Peyer's patch (tissue), 4 donors: Measurements from ENCODE around the gene IGSF11. TPM values are rescaled to one million over a fixed set of nuclear protein-coding genes. Genes with fewer than 3 reads are reported as not detected.
"Not testable (repeated sequence)": the region's sequence is repeated elsewhere in the genome, so short reads cannot be mapped to it uniquely, and the experiment has no call there.

Experiments
- DNase-seq, 3 donors: peaks; one replicate each; pipeline ENCODE4 v3.0.0-alpha.2; 2017 to 2019
- H3K27ac ChIP-seq, 4 donors: fragments of 200-600 bp; sonication (generic); one replicate each; pipeline ENCODE4 v1.5.1; 2016 to 2019
- H3K27me3 ChIP-seq, 2 donors: fragments of 200-600 bp; sonication (generic); one replicate each; pipeline ENCODE4 v1.5.1; 2019
- H3K36me3 ChIP-seq, 3 donors: fragments of 200-600 bp; sonication (generic); one replicate each; pipeline ENCODE4 v1.5.1; 2016 to 2019
- H3K4me1 ChIP-seq, 4 donors: fragments of 200-600 bp; sonication (generic); one replicate each; pipeline ENCODE4 v1.5.1; 2016 to 2019
- H3K4me3 ChIP-seq, 4 donors: fragments of 200-600 bp; sonication (generic); 1 replicate in 3 of 4; 2 replicates in 1 of 4; pipeline ENCODE4 v1.5.1; 2016 to 2019; ENCODE audit warnings: mild to moderate bottlenecking in 1 of 4
- H3K9me3 ChIP-seq, 4 donors: fragments of 200-600 bp; sonication (generic); one replicate each; pipeline ENCODE4 v1.5.1; 2016 to 2019; ENCODE audit warnings: mild to moderate bottlenecking in 1 of 4
- POLR2A ChIP-seq, 2 donors: fragments of 450-650 bp; IDR thresholded peaks; one replicate each; pipeline ENCODE4 v1.5.1; 2017; ENCODE audit warnings: antibody characterized with exemption in 2 of 2, mild to moderate bottlenecking in 2 of 2, moderate library complexity in 2 of 2
- total RNA-seq, 4 donors: library from RNA; depleted of rRNA; stranded (reverse); fragments of >200 nt; gene quantifications; one replicate each; pipeline ENCODE4 v1.1.0, GENCODE V29; 2016
- TF ChIP-seq, protein P1 (sequence below), 6 experiments: fragments of 450-650 bp in 4 of 6; fragments of 200-600 bp in 2 of 6; sonication (generic) in 1 of 6; IDR thresholded peaks; one replicate each; pipeline ENCODE4 v1.5.1; 2017 to 2019; ENCODE audit warnings: antibody characterized with exemption in 6 of 6, mild to moderate bottlenecking in 3 of 6, moderate library complexity in 1 of 6

Gene IGSF11
- total RNA-seq, 4 donors from 2014 or later = 0.67 to 3.0 TPM; not detected in 2

DNA sequence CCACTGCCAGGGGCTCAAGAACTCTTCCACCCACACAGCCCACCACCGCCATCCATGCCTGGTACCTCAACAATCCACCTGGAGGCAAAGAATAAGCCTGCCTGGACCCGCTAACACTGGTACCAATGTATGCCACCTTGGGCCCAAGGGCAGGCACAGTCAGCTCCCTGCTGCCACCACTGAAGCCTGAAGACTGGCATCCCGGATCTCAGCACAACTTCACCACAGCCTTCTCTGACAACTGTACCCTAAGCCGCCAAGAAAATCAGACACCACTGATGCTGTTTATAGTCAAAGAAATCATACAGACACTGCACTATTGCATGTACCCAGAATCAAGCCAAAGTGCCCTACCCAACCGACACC, 56.3 kb downstream of the IGSF11 start:
- Histone ChIP-seq H3K4me1 (no peaks in the 10 kb centered on the region), H3K9me3 (no peaks in the 10 kb centered on the region), H3K27me3 (no peaks in the 10 kb centered on the region), H3K36me3 (no peaks in the 10 kb centered on the region), H3K4me3 (no peak overlapping the region), H3K27ac (no peak overlapping the region)
- TF ChIP-seq, protein P1, sequence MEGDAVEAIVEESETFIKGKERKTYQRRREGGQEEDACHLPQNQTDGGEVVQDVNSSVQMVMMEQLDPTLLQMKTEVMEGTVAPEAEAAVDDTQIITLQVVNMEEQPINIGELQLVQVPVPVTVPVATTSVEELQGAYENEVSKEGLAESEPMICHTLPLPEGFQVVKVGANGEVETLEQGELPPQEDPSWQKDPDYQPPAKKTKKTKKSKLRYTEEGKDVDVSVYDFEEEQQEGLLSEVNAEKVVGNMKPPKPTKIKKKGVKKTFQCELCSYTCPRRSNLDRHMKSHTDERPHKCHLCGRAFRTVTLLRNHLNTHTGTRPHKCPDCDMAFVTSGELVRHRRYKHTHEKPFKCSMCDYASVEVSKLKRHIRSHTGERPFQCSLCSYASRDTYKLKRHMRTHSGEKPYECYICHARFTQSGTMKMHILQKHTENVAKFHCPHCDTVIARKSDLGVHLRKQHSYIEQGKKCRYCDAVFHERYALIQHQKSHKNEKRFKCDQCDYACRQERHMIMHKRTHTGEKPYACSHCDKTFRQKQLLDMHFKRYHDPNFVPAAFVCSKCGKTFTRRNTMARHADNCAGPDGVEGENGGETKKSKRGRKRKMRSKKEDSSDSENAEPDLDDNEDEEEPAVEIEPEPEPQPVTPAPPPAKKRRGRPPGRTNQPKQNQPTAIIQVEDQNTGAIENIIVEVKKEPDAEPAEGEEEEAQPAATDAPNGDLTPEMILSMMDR (IDR thresholded peaks at IDR 0.05) = no peak
- TF ChIP-seq POLR2A (IDR thresholded peaks at IDR 0.05) = no peak
- DNase-seq = no peak

DNA sequence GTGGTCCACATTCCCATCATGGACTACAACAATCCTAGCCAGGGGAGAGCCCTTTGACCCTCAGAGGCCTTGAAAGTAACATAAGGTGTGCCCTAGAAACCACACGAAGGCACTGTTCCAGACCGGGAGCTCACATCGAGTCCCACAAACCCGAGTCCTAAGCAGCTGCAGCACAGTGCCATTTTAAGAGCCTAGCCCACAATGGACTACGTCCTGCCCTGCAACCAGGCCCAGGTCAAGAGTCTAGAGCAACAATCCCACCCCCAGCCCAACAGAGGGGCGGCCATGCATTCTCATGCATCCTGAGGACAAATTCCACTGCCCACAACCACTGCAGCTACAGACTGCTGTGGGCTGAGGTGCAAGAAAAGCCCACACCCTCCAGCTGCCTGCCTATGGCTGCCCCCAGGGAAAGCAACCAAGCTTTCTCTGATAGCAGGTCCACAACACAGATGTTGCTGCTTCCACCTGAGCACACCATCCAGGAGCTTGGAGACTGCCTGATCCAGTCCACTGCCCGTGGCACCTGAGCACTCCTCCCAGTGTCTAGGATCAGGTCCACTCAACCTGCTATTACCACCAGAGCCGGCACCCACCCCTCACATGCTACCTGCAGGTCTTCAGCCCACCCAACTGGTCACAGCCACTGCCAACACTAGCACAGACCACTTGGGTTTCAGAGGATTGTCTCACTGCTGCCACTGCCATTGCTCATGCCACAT, 56.8 kb downstream of the IGSF11 start:
- TF ChIP-seq, protein P1 (IDR thresholded peaks at IDR 0.05) = no peak
- no peak for TF ChIP-seq POLR2A (IDR thresholded peaks at IDR 0.05)
- Histone ChIP-seq H3K4me1 (no peaks in the 10 kb centered on the region), H3K36me3 (no peaks in the 10 kb centered on the region), H3K4me3 (no peak overlapping the region), H3K27me3 (no peaks in the 10 kb centered on the region), H3K9me3 (no peaks in the 10 kb centered on the region), H3K27ac (no peak overlapping the region)
- no peak for DNase-seq

DNA sequence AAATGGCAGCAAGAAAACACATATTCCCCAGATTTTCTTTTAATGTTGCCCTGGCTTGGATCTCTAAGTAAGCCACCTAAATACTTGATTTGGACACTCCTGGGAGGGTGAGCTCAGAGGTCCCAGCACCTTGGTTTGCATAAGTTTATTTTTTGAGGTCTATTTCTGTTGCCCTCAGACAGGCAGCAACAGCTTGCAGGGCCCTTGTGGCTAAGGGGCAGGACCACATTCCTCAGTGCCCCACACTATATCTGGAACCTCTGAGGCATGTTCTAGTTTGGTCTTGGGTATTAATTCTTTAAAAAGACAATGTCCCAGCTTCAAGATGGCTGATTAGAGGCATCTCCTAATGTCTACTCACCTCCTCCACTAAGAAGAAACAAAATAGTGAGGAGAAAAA, 57.5 kb downstream of the IGSF11 start:
- TF ChIP-seq POLR2A (IDR thresholded peaks at IDR 0.05) = no peak
- TF ChIP-seq, protein P1 (IDR thresholded peaks at IDR 0.05) = no peak
- Histone ChIP-seq H3K27me3 (no peaks in the 10 kb centered on the region), H3K9me3 (no peaks in the 10 kb centered on the region), H3K4me1 (no peaks in the 10 kb centered on the region), H3K4me3 (no peak overlapping the region), H3K36me3 (no peaks in the 10 kb centered on the region), H3K27ac (no peak overlapping the region)
- DNase-seq = no peak

DNA sequence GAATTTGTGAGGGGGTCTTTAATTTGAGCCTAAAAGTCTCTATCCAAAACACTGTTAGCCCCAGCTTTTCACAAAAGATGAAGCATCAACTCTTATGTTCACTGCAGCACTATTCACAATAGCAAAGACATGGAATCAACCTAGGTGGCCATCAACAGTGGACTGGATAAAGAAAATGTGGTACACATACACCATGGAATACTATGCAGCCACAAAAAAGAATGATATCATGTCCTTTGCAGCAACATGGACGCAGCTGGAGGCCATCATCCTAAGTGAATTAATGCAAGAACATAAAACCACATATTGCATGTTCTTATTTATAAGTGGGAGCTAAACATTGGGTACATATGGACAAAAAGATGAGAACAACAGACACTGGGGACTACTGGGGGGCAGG, 59.2 kb downstream of the IGSF11 start:
- H3K36me3 ChIP-seq, H3K4me3 ChIP-seq, DNase-seq, H3K27me3 ChIP-seq, H3K27ac ChIP-seq, H3K9me3 ChIP-seq, H3K4me1 ChIP-seq: not testable (repeated sequence)

DNA sequence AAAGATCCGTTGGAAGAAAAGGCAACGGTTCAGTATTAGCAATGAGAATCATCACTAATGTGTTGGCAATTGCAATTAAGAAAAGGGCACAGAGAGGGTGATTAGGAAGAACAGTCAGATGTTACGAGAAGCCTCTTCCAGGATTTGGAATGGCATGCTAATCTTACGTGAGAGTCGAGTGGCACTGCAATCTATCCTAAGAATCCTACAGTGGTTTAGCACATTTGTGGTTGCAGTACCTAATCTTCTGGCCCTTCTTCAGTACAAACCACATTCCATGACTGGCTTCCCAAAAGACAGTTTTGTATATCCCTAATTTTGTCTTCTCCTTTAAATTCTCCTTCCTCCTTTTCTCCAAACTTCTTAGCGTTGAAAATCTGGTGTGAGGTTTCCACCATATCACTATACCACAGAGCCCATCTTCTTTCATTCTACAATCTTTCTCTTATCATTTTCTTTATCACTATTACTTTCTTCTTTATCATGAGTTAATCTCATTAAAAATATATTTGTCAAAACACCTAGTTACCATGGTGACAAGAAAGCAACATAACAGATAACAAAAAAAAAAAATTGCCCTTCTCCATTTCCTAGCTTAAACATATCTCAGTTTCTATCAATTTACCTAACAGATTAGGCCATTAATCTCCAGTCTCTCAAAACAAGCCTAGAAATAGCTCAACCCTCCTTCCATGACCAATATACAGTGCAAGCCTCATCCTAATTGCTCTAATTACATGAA, 60.1 kb downstream of the IGSF11 start:
- no peaks in the 10 kb centered on the region for H3K9me3 ChIP-seq
- TF ChIP-seq POLR2A (IDR thresholded peaks at IDR 0.05) = no peak
- TF ChIP-seq, protein P1 (IDR thresholded peaks at IDR 0.05) = no peak
- no peak overlapping the region for H3K4me3 ChIP-seq

DNA sequence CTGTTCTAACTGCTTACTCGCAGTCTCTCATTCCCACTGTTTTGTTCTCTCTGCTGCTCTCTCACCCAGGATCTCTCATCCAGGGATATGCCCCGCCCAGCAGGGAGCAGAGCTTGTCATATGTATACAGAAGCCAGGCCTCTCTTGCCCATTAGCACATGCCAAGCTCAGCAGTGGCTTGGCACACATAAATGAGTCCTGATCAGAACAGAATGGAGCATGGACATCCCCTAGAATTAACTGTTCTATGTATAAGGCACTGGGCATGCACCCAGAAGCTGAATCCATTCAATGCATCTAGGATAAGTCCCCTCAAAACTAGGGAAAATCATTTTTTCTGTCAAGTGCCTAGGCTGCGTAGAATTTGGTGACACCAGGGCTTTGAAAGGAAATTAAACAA, 61.6 kb downstream of the IGSF11 start:
- Histone ChIP-seq H3K9me3 (no peaks in the 10 kb centered on the region), H3K27ac (no peak overlapping the region), H3K4me3 (no peak overlapping the region), H3K36me3 (no peaks in the 10 kb centered on the region), H3K27me3 (no peaks in the 10 kb centered on the region), H3K4me1 (no peaks in the 10 kb centered on the region)
- no peak for TF ChIP-seq POLR2A (IDR thresholded peaks at IDR 0.05)
- TF ChIP-seq, protein P1 (IDR thresholded peaks at IDR 0.05) = no peak
- DNase-seq = no peak

More for the DNA sequence above, 60.1 kb downstream of the IGSF11 start:
- no peak for DNase-seq
- Histone ChIP-seq H3K36me3 (no peaks in the 10 kb centered on the region), H3K27ac (no peak overlapping the region), H3K4me1 (no peaks in the 10 kb centered on the region), H3K27me3 (no peaks in the 10 kb centered on the region)
